IMR-90 (cell line): Measurements from ENCODE around the gene CRTAC1. TPM values are rescaled to one million over a fixed set of nuclear protein-coding genes. Genes with fewer than 3 reads are reported as not detected.

ENCODE experiments used
- ATAC-seq: fragments of 200-7000 bp; cut with Tn5 transposase; 2 replicates; pipeline ENCODE4 v1.9.1; 2020; ENCODE audit warnings: low read depth, mild to moderate bottlenecking, moderate library complexity
- BruUV-seq: library from RNA; stranded (reverse); fragments of 400-500 nt; replicated peaks from 2 replicates; lab custom pipeline; 2021; lab: Mats Ljungman, UMichigan
- CTCF ChIA-PET: fragments of 300-600 bp; formaldehyde crosslinking; extraction: SDS; loops from one replicate; lab custom pipeline; 2021; ENCODE audit warnings: antibody characterized with exemption; lab: Yijun Ruan, JAX
- POLR2A ChIA-PET: fragments of 300-600 bp; sonication (Branson Sonifier 250); formaldehyde crosslinking; loops from one replicate; lab custom pipeline; 2022; ENCODE audit warnings: antibody characterized with exemption; ENCODE audit not compliant: unreplicated experiment; lab: Charles Lee
- DNase-seq: peaks from one replicate; pipeline ENCODE4 v3.0.0; 2013
- H2AFZ ChIP-seq: replicated peaks from 2 replicates; pipeline ENCODE3; 2013; ENCODE audit warnings: low read length, mild to moderate bottlenecking; ENCODE audit not compliant: poor library complexity
- H2AK5ac ChIP-seq: 2 replicates; pipeline ENCODE4 v1.6.1; 2013; ENCODE audit warnings: low read depth, low read length, inconsistent platforms
- H2AK9ac ChIP-seq: replicated peaks from 2 replicates; pipeline ENCODE3; 2013; ENCODE audit warnings: mild to moderate bottlenecking, low read depth, low read length, moderate library complexity; ENCODE audit not compliant: poor library complexity
- H2BK120ac ChIP-seq: 2 replicates; pipeline ENCODE4 v1.6.1; 2013; ENCODE audit warnings: low read depth, low read length, inconsistent platforms
- H2BK15ac ChIP-seq: 3 replicates; pipeline ENCODE4 v1.6.1; 2013; ENCODE audit warnings: low read depth, low read length, inconsistent platforms
- H2BK20ac ChIP-seq: 2 replicates; pipeline ENCODE4 v1.6.1; 2013; ENCODE audit warnings: low read depth, mild to moderate bottlenecking, inconsistent platforms, low read length, moderate library complexity
- H2BK5ac ChIP-seq: 2 replicates; pipeline ENCODE4 v1.6.1; 2013; ENCODE audit warnings: mild to moderate bottlenecking, low read depth, low read length, inconsistent platforms; ENCODE audit not compliant: poor library complexity, severe bottlenecking
- H3K14ac ChIP-seq: replicated peaks from 2 replicates; pipeline ENCODE4 v1.6.1; 2013; ENCODE audit warnings: low read depth, low read length, inconsistent platforms
- H3K18ac ChIP-seq: 2 replicates; pipeline ENCODE4 v1.6.1; 2013; ENCODE audit warnings: low read depth, low read length, control low read depth
- H3K23ac ChIP-seq: 2 replicates; pipeline ENCODE4 v1.6.1; 2013; ENCODE audit warnings: low read depth, low read length, inconsistent platforms
- H3K27ac ChIP-seq: 2 replicates; pipeline ENCODE4 v1.5.1; 2013; ENCODE audit warnings: mild to moderate bottlenecking, control low read depth, low read length; ENCODE audit not compliant: insufficient read depth
- H3K27me3 ChIP-seq: 2 replicates; pipeline ENCODE4 v1.6.1; 2013; ENCODE audit warnings: low read length; ENCODE audit not compliant: control insufficient read depth, insufficient read depth
- H3K36me3 ChIP-seq: 2 replicates; pipeline ENCODE4 v1.6.1; 2013; ENCODE audit warnings: low read length, mixed read lengths; ENCODE audit not compliant: control insufficient read depth, insufficient read depth
- H3K4ac ChIP-seq: 2 replicates; pipeline ENCODE4 v1.6.1; 2013; ENCODE audit warnings: low read depth, low read length, inconsistent platforms
- H3K4me1 ChIP-seq: 2 replicates; pipeline ENCODE4 v1.6.1; 2013; ENCODE audit warnings: low read length, mixed read lengths; ENCODE audit not compliant: control insufficient read depth, insufficient read depth
- H3K4me2 ChIP-seq: 2 replicates; pipeline ENCODE4 v1.6.1; 2013; ENCODE audit warnings: low read depth, mild to moderate bottlenecking, control low read depth, low read length, moderate library complexity
- H3K4me3 ChIP-seq: 2 replicates; pipeline ENCODE4 v1.5.1; 2013; ENCODE audit warnings: low read depth, mild to moderate bottlenecking, control low read depth, low read length, moderate library complexity; ENCODE audit not compliant: insufficient read depth
- H3K56ac ChIP-seq: 2 replicates; pipeline ENCODE4 v1.6.1; 2013; ENCODE audit warnings: low read length, inconsistent platforms; ENCODE audit not compliant: insufficient read depth; ENCODE audit errors: extremely low read depth
- H3K79me1 ChIP-seq, 2 experiments: 2 replicates each; pipeline ENCODE4 v1.6.1; 2013; ENCODE audit warnings: low read length in 2 of 2, inconsistent platforms in 1 of 2, low read depth in 1 of 2
- H3K9ac ChIP-seq: 2 replicates; pipeline ENCODE4 v1.6.1; 2013; ENCODE audit warnings: low read depth, low read length, control low read depth
- H3K9me1 ChIP-seq: 2 replicates; pipeline ENCODE4 v1.6.1; 2013; ENCODE audit warnings: low read length, inconsistent platforms; ENCODE audit not compliant: insufficient read depth
- H3K9me3 ChIP-seq: 2 replicates; pipeline ENCODE4 v1.6.1; 2013; ENCODE audit warnings: low read length; ENCODE audit not compliant: control insufficient read depth, insufficient read depth
- H4K20me1 ChIP-seq: 2 replicates; pipeline ENCODE4 v1.6.1; 2013; ENCODE audit warnings: low read length, inconsistent platforms; ENCODE audit not compliant: insufficient read depth
- H4K5ac ChIP-seq: 2 replicates; pipeline ENCODE4 v1.6.1; 2013; ENCODE audit warnings: mild to moderate bottlenecking, low read depth, low read length, control low read depth
- H4K8ac ChIP-seq, 2 experiments: 2 replicates each; pipeline ENCODE4 v1.6.1; 2013; ENCODE audit warnings: low read depth in 2 of 2, low read length in 2 of 2, control low read depth in 1 of 2, inconsistent platforms in 1 of 2
- H4K91ac ChIP-seq: 2 replicates; pipeline ENCODE4 v1.6.1; 2013; ENCODE audit warnings: low read depth, low read length, inconsistent platforms; ENCODE audit not compliant: insufficient read depth
- CEBPB ChIP-seq: IDR thresholded peaks from 2 replicates; pipeline ENCODE4 v1.6.1; 2012; ENCODE audit warnings: low read depth, low read length, improper control_type of control experiment
- CHD1 ChIP-seq: IDR thresholded peaks from 2 replicates; pipeline ENCODE4 v1.6.1; 2012; ENCODE audit warnings: low read depth, low read length, improper control_type of control experiment
- FOS ChIP-seq: fragments of 150-350 bp; IDR thresholded peaks from 2 replicates; pipeline ENCODE4 v1.6.1; 2016; ENCODE audit warnings: low read depth, low read length
- MAFK ChIP-seq: IDR thresholded peaks from 2 replicates; pipeline ENCODE4 v1.6.1; 2012; ENCODE audit warnings: low read depth, low read length, improper control_type of control experiment
- MAZ ChIP-seq: IDR thresholded peaks from 2 replicates; pipeline ENCODE4 v1.6.1; 2012; ENCODE audit warnings: low read depth, mild to moderate bottlenecking, low read length, improper control_type of control experiment, moderate library complexity, borderline replicate concordance
- NFE2L2 ChIP-seq: fragments of 150-350 bp; IDR thresholded peaks from 2 replicates; pipeline ENCODE4 v1.6.1; 2016; ENCODE audit warnings: low read depth, mild to moderate bottlenecking, low read length
- RCOR1 ChIP-seq: IDR thresholded peaks from 2 replicates; pipeline ENCODE4 v1.6.1; 2012; ENCODE audit warnings: mild to moderate bottlenecking, low read length, improper control_type of control experiment; ENCODE audit not compliant: insufficient replicate concordance
- SMC3 ChIP-seq: fragments of 150-350 bp; IDR thresholded peaks from 2 replicates; pipeline ENCODE4 v1.6.1; 2016; ENCODE audit warnings: low read depth, mild to moderate bottlenecking, antibody characterized with exemption, low read length, moderate library complexity
- WGBS, 2 experiments: methylation state at CpG; one replicate each; pipeline versions ENCODE4 v1.1.5 to v1.1.7; 2013; ENCODE audit warnings: missing lambda C conversion rate in 2 of 2; ENCODE audit not compliant: insufficient read length in 1 of 2; ENCODE audit errors: extremely low coverage in 2 of 2; 5-methylcytosine and 5-hydroxymethylcytosine counted together
- dilution Hi-C: fragments of 300-500 bp; cut with HindIII; formaldehyde crosslinking; loops from one replicate; pipeline ENCODE4 v1.14.3; 2018; ENCODE audit warnings: low sequenced_read_pairs; ENCODE audit not compliant: unreplicated experiment
- in situ Hi-C: fragments of 300-500 bp; cut with MboI; formaldehyde crosslinking; loops from 3 replicates; pipeline ENCODE4 v1.14.3; 2019; ENCODE audit warnings: low sequenced_read_pairs, inconsistent platforms, mixed read lengths
- intact Hi-C: fragments of 100-400 bp; cut with micrococcal nuclease; formaldehyde crosslinking; loops from 2 replicates; pipeline ENCODE4 v1.10.0; 2022
- polyA plus RNA-seq, 3 experiments: library from polyadenylated mRNA; depleted of rRNA; stranded (reverse); fragments of >200 nt; gene quantifications; 2 replicates each; pipeline ENCODE4 v1.2.3, GENCODE V29; 2012; ENCODE audit warnings: low replicate concordance in 1 of 3
- total RNA-seq: library from RNA; depleted of rRNA; stranded (reverse); fragments of >200 nt; gene quantifications from 2 replicates; pipeline ENCODE4 v1.2.3, GENCODE V29; 2012
- TF ChIP-seq, protein P1 (sequence below): fragments of 150-350 bp; IDR thresholded peaks from 2 replicates; pipeline ENCODE4 v1.6.1; 2017; ENCODE audit warnings: mild to moderate bottlenecking, antibody characterized with exemption, low read length, low read depth
- TF ChIP-seq, protein P2 (sequence below): fragments of 150-350 bp; IDR thresholded peaks from 2 replicates; pipeline ENCODE4 v1.6.1; 2016; ENCODE audit warnings: low read depth, mild to moderate bottlenecking, low read length, moderate library complexity, borderline replicate concordance
- TF ChIP-seq, protein P3 (sequence below): conservative IDR thresholded peaks from 2 replicates; pipeline ENCODE4 v1.5.1; 2012; ENCODE audit warnings: mild to moderate bottlenecking, low read depth, low read length, improper control_type of control experiment

CRTAC1 gene
- total and polyA plus RNA-seq, 2 of the 4 experiments (the other 2 are of a cell fraction), result not detected

DNA sequence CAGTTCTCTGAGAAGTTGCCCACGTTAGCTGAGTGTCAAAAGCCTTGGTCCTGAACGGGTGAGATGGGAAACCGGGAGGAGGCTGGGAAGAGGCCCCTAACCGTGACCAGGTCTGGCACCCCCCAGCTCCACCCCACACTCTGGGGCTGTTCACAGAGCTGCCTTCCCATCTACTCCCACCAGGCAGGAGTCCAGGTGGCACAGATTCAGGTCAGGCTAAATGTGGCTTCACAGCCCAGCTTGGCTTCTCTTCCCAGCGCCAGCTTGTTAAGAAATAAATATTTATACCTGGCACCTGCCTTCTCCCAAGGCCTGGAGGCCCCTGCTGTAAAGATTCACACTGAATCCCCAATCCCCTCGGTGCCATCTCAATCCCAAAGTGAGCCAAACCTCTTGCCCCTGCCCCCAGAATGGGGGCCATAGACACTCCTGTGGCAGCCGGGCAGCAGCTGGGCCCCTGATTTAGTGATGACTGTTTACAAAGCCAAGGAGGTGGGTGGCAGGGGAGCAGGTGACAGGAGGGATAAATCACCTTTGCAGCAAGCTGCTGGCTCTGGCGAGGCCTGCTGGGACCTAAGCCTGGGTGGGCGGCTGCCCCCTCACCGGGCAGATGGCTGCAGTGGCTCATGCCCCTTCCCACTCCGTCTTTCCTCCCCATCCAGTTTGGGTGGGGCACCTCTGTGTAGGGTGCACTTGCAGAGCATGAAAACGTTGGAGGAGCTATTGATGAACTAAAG, 108.2 kb downstream of the CRTAC1 start:
- DNase-seq (no peak), ATAC-seq (no peak)
- Histone ChIP-seq H3K79me1 (no peaks in the 10 kb centered on the region), H3K27me3 (peaks cover 9% of the 10 kb centered on the region), H4K5ac (no peak overlapping the region), H3K9me1 (no peaks in the 10 kb centered on the region), H3K9ac (no peak overlapping the region), H3K36me3 (no peaks in the 10 kb centered on the region), H4K20me1 (no peaks in the 10 kb centered on the region), H2BK20ac (no peak overlapping the region), H3K56ac (no peak overlapping the region), H3K9me3 (no peaks in the 10 kb centered on the region), H3K14ac (no peak overlapping the region), H3K23ac (no peak overlapping the region), H2BK120ac (no peak overlapping the region), H3K4ac (no peak overlapping the region), H2AK9ac (no peak overlapping the region), H2BK5ac (no peak overlapping the region), H2AK5ac (no peak overlapping the region), H2AFZ (no peak overlapping the region), H2BK15ac (no peak overlapping the region), H3K4me1 (no peaks in the 10 kb centered on the region), H3K27ac (no peak overlapping the region), H3K4me3 (no peak overlapping the region), H4K8ac (no peak overlapping the region), H3K18ac (no peak overlapping the region), H3K4me2 (no peak overlapping the region), H4K91ac (no peak overlapping the region)
- dilution Hi-C loops, result no loop called here
- CTCF ChIA-PET, result no interaction called here
- intact Hi-C loops, result no loop called here
- in situ Hi-C loops, result no loop called here
- 49% methylated on average over 3 of the region's 12 CpGs; no CpG with 5 or more reads in 1 of the 2 experiments for WGBS, 2 experiments
- TF ChIP-seq CHD1 (no peak), CEBPB (no peak), FOS (no peak), NFE2L2 (no peak), MAZ (no peak), MAFK (no peak), SMC3 (no peak), RCOR1 (no peak)
- TF ChIP-seq, protein P1, sequence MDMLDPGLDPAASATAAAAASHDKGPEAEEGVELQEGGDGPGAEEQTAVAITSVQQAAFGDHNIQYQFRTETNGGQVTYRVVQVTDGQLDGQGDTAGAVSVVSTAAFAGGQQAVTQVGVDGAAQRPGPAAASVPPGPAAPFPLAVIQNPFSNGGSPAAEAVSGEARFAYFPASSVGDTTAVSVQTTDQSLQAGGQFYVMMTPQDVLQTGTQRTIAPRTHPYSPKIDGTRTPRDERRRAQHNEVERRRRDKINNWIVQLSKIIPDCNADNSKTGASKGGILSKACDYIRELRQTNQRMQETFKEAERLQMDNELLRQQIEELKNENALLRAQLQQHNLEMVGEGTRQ, result no peak
- TF ChIP-seq, protein P2, sequence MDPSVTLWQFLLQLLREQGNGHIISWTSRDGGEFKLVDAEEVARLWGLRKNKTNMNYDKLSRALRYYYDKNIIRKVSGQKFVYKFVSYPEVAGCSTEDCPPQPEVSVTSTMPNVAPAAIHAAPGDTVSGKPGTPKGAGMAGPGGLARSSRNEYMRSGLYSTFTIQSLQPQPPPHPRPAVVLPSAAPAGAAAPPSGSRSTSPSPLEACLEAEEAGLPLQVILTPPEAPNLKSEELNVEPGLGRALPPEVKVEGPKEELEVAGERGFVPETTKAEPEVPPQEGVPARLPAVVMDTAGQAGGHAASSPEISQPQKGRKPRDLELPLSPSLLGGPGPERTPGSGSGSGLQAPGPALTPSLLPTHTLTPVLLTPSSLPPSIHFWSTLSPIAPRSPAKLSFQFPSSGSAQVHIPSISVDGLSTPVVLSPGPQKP, result no peak
- TF ChIP-seq, protein P3, sequence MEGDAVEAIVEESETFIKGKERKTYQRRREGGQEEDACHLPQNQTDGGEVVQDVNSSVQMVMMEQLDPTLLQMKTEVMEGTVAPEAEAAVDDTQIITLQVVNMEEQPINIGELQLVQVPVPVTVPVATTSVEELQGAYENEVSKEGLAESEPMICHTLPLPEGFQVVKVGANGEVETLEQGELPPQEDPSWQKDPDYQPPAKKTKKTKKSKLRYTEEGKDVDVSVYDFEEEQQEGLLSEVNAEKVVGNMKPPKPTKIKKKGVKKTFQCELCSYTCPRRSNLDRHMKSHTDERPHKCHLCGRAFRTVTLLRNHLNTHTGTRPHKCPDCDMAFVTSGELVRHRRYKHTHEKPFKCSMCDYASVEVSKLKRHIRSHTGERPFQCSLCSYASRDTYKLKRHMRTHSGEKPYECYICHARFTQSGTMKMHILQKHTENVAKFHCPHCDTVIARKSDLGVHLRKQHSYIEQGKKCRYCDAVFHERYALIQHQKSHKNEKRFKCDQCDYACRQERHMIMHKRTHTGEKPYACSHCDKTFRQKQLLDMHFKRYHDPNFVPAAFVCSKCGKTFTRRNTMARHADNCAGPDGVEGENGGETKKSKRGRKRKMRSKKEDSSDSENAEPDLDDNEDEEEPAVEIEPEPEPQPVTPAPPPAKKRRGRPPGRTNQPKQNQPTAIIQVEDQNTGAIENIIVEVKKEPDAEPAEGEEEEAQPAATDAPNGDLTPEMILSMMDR, result no peak
- BruUV-seq, result no TSS peak
- POLR2A ChIA-PET, result no interaction called here
